ENCODE results near the gene RPS6KA2.

Gene RPS6KA2

GRCh38 chr6:166438211-166438861 lies 188.7 kb downstream of the RPS6KA2 start:
- DNase-seq: no peak

- no peak for DNase-seq
Observed at GRCh38 chr6:166437661-166438060, 189.4 kb downstream of the RPS6KA2 start.

- no peak for DNase-seq
Observed at GRCh38 chr6:166436195-166437139, 190.6 kb downstream of the RPS6KA2 start.

GRCh38 chr6:166435574-166435973 lies 191.5 kb downstream of the RPS6KA2 start:
- DNase-seq: no peak

- DNase-seq: no peak
Observed at GRCh38 chr6:166434336-166434735, 192.7 kb downstream of the RPS6KA2 start.

GRCh38 chr6:166433096-166433495 lies 194.0 kb downstream of the RPS6KA2 start:
- no peak for DNase-seq

GRCh38 chr6:166430269-166430668 lies 196.8 kb downstream of the RPS6KA2 start:
- DNase-seq: no peak

- no peak for DNase-seq
Observed at GRCh38 chr6:166424431-166424830, 202.6 kb downstream of the RPS6KA2 start.

- no peak for DNase-seq
Observed at GRCh38 chr6:166423781-166424180, 203.3 kb downstream of the RPS6KA2 start.

- no peak for DNase-seq
Observed at GRCh38 chr6:166423051-166423745, 203.9 kb downstream of the RPS6KA2 start.

- DNase-seq: no peak
Observed at GRCh38 chr6:166422201-166422940, 204.7 kb downstream of the RPS6KA2 start.

GRCh38 chr6:166420351-166420750 lies 206.7 kb downstream of the RPS6KA2 start:
- DNase-seq: no peak

- DNase-seq: no peak
Observed at GRCh38 chr6:166419717-166420116, 207.3 kb downstream of the RPS6KA2 start.

GRCh38 chr6:166419286-166419685 lies 207.8 kb downstream of the RPS6KA2 start:
- no peak for DNase-seq

GRCh38 chr6:166418691-166419143 lies 208.3 kb downstream of the RPS6KA2 start:
- DNase-seq: no peak

- no peak for DNase-seq
Observed at GRCh38 chr6:166417285-166417691, 209.8 kb downstream of the RPS6KA2 start.

- DNase-seq: no peak
Observed at GRCh38 chr6:166415833-166416347, 211.2 kb downstream of the RPS6KA2 start.

- no peak for DNase-seq
Observed at GRCh38 chr6:166415306-166415705, 211.7 kb downstream of the RPS6KA2 start.

GRCh38 chr6:166413491-166413951 lies 213.5 kb downstream of the RPS6KA2 start:
- DNase-seq: no peak

- DNase-seq: no peak
Observed at GRCh38 chr6:166412911-166413384, 214.1 kb downstream of the RPS6KA2 start.

- no peak for DNase-seq
Observed at GRCh38 chr6:166412156-166412910, 214.7 kb downstream of the RPS6KA2 start.

Data from NCI-H526 treated with DMSO at 0.1 percent for 48 hours (cell line).